ENCODE data around the gene VIPAS39. TPM values are rescaled to one million over a fixed set of nuclear protein-coding genes. Genes with fewer than 3 reads are reported as not detected.

VIPAS39 gene
- total RNA-seq, 1 donor from 2014 or later: 22.9 TPM

DNA sequence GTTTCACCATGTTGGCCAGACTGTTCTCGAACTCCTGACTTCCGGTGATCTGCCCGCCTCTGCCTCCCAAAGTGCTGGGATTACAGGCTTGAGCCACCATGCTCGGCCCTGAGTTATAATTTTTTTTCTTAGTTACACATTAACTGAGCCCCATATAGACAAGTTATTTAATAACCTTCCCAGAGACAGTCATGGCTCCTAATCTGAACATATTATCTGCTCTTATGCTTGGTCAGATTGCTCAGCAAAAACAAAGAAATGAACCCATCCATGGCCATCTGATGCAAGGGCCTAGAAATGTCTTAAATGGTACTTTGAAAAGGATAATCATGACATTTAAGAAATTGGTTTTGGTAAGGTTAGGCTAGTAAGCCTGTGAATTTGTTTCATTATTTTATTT is 67.2 kb downstream of the VIPAS39 start:
- Mint-ChIP-seq H3K27ac (ENCODE audit: unreplicated experiment) (no peak overlapping the region), H3K27me3 (ENCODE audit: low read depth) (no peaks in the 10 kb centered on the region), H3K4me3 (no peak overlapping the region), H3K36me3 (ENCODE audit: low read depth) (no peaks in the 10 kb centered on the region), H3K4me1 (no peaks in the 10 kb centered on the region), H3K9me3 (no peaks in the 10 kb centered on the region)
- TF ChIP-seq CTCF (conservative IDR thresholded peaks at IDR 0.05): no peak
- no peak for DNase-seq (ENCODE audit: low read depth, low spot score)

- Mint-ChIP-seq H3K27ac (ENCODE audit: unreplicated experiment) (no peak overlapping the region), H3K9me3 (peaks cover 5% of the 10 kb centered on the region), H3K4me3 (no peak overlapping the region), H3K4me1 (peaks cover 26% of the 10 kb centered on the region), H3K27me3 (ENCODE audit: low read depth) (no peaks in the 10 kb centered on the region), H3K36me3 (ENCODE audit: low read depth) (peaks cover 12% of the 10 kb centered on the region)
- TF ChIP-seq CTCF (conservative IDR thresholded peaks at IDR 0.05): no peak
- DNase-seq (ENCODE audit: low read depth, low spot score): no peak
Observed at GRCh38 chr14:77378701-77379100, 78.7 kb downstream of the VIPAS39 start.

- Mint-ChIP-seq H3K27me3 (ENCODE audit: low read depth) (no peaks in the 10 kb centered on the region), H3K4me3 (no peak overlapping the region), H3K36me3 (ENCODE audit: low read depth) (peaks cover 13% of the 10 kb centered on the region)
Observed at GRCh38 chr14:77377502-77377844, 79.9 kb downstream of the VIPAS39 start.

GRCh38 chr14:77376771-77377501 is 80.5 kb downstream of the VIPAS39 start, which contains the start of the genes SAMD15 and TMED8:
Gene SAMD15, plus strand, starts transcription at chr14:77377379. Its CDS starts 40 bp downstream, at chr14:77377419.
Gene TMED8, minus strand, starts transcription at chr14:77377094. Its CDS starts 41 bp downstream, at chr14:77377053.
- Mint-ChIP-seq H3K4me1 (peaks cover 44% of the 10 kb centered on the region), H3K27me3 (ENCODE audit: low read depth) (no peaks in the 10 kb centered on the region), H3K27ac (ENCODE audit: unreplicated experiment) (peak within 1 kb of the TSS; percentile 92), H3K4me3 (peak within 1 kb of the TSS; percentile 94), H3K36me3 (ENCODE audit: low read depth) (peaks cover 14% of the 10 kb centered on the region), H3K9me3 (peaks cover 5% of the 10 kb centered on the region)
- DNase-seq (ENCODE audit: low read depth, low spot score): peak; percentile 79
- peak; percentile 36 for TF ChIP-seq CTCF (conservative IDR thresholded peaks at IDR 0.05)

More at GRCh38 chr14:77377502-77377844, 79.9 kb downstream of the VIPAS39 start:
- no peak for TF ChIP-seq CTCF (conservative IDR thresholded peaks at IDR 0.05)
- H3K4me1 Mint-ChIP-seq: peaks cover 38% of the 10 kb centered on the region
- H3K27ac Mint-ChIP-seq (ENCODE audit: unreplicated experiment): no peak overlapping the region
- no peak for DNase-seq (ENCODE audit: low read depth, low spot score)
- peaks cover 5% of the 10 kb centered on the region for H3K9me3 Mint-ChIP-seq

Other genes with a start within 250 kb of the VIPAS39 start
- not detected in 2 replicates for gene NGB, start 186.4 kb downstream of the VIPAS39 start, total RNA-seq
- 46.0 and 46.8 TPM in 2 replicates for gene POMT2, start 136.7 kb downstream of the VIPAS39 start, total RNA-seq
- 24.5 and 27.3 TPM in 2 replicates for gene GSTZ1, start 136.6 kb downstream of the VIPAS39 start, total RNA-seq
- 19.1 and 20.2 TPM in 2 replicates for gene TMED8, start 80.5 kb downstream of the VIPAS39 start, total RNA-seq
- gene SAMD15, start 80.2 kb downstream of the VIPAS39 start, total RNA-seq: 4.3 and 7.8 TPM in 2 replicates
- gene NOXRED1, start 34.1 kb downstream of the VIPAS39 start, total RNA-seq: 0.47 and 0.48 TPM in 2 replicates
- gene AHSA1, start 492 bp upstream of the VIPAS39 start, total RNA-seq: 190 and 210 TPM in 2 replicates
- 0.16 TPM in 1 of 2 replicates, not detected in the other for gene ISM2, start 41.2 kb upstream of the VIPAS39 start, total RNA-seq
- gene SPTLC2, start 159.0 kb upstream of the VIPAS39 start, total RNA-seq: 27.3 and 30.2 TPM in 2 replicates

Data from neural crest cell (in vitro differentiated cells).